Measurements from ENCODE around the gene CDC16.

DNA sequence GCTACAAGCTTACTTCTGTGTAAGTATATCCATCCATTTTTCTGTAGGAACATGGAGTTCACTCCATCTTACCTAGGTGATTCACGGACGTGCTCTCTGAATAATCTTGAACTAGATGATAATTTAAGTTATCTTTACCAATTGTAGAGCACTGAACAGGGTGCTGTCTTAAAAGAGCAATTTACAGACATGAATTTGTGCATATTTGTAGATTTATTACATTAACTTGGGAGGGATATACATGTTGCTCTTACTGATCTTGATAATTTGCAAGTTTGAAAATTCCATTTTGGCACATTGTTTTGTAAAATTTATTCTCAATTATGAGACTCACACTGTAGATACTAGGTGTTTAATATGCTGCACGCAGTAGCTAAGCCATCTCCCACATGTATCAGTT, 9.3 kb downstream of the CDC16 start:
- TF ChIP-seq, protein P1, sequence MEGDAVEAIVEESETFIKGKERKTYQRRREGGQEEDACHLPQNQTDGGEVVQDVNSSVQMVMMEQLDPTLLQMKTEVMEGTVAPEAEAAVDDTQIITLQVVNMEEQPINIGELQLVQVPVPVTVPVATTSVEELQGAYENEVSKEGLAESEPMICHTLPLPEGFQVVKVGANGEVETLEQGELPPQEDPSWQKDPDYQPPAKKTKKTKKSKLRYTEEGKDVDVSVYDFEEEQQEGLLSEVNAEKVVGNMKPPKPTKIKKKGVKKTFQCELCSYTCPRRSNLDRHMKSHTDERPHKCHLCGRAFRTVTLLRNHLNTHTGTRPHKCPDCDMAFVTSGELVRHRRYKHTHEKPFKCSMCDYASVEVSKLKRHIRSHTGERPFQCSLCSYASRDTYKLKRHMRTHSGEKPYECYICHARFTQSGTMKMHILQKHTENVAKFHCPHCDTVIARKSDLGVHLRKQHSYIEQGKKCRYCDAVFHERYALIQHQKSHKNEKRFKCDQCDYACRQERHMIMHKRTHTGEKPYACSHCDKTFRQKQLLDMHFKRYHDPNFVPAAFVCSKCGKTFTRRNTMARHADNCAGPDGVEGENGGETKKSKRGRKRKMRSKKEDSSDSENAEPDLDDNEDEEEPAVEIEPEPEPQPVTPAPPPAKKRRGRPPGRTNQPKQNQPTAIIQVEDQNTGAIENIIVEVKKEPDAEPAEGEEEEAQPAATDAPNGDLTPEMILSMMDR (IDR thresholded peaks at IDR 0.05; ENCODE audit: poor library complexity) = no peak
- TF ChIP-seq EZH2phosphoT487 (IDR thresholded peaks at IDR 0.05; ENCODE audit: low read depth, severe bottlenecking, unreplicated experiment) (no peak), EZH2 (IDR thresholded peaks at IDR 0.05; ENCODE audit: borderline replicate concordance) (no peak)

Data from hepatocyte (in vitro differentiated cells).